HG03097 (cell line): Measurements from ENCODE around the gene VSIG10L2.
"Not testable (repeated sequence)": the region's sequence is repeated elsewhere in the genome, so short reads cannot be mapped to it uniquely, and the experiment has no call there.

Experiments
- ATAC-seq: cut with Tn5 transposase; IDR thresholded peaks from one replicate; pipeline ENCODE4 v1.9.1; 2021; ENCODE audit not compliant: unreplicated experiment, low FRiP score

The VSIG10L2 gene

GRCh38 chr11:125958872-125959400, 13.1 kb downstream of the VSIG10L2 start:
- no peak for ATAC-seq

GRCh38 chr11:125959511-125959910, 13.7 kb downstream of the VSIG10L2 start:
- no peak for ATAC-seq

GRCh38 chr11:125959931-125960330, 14.1 kb downstream of the VSIG10L2 start:
- ATAC-seq = no peak

GRCh38 chr11:125960771-125961170, 14.9 kb downstream of the VSIG10L2 start:
- no peak for ATAC-seq

GRCh38 chr11:125967515-125967914, 21.7 kb downstream of the VSIG10L2 start:
- ATAC-seq = no peak

GRCh38 chr11:125968354-125968753, 22.5 kb downstream of the VSIG10L2 start:
- no peak for ATAC-seq

- ATAC-seq = no peak
These were observed 25.8 kb downstream of the VSIG10L2 start for GRCh38 chr11:125971618-125972017.

GRCh38 chr11:125974284-125974683, 28.4 kb downstream of the VSIG10L2 start:
- ATAC-seq = no peak

GRCh38 chr11:125975634-125976033, 29.8 kb downstream of the VSIG10L2 start:
- ATAC-seq = no peak

GRCh38 chr11:125976156-125976555, 30.3 kb downstream of the VSIG10L2 start:
- ATAC-seq = no peak

- no peak for ATAC-seq
These were observed 31.5 kb downstream of the VSIG10L2 start for GRCh38 chr11:125977333-125977732.

- no peak for ATAC-seq
These were observed 32.4 kb downstream of the VSIG10L2 start for GRCh38 chr11:125978181-125978716.

GRCh38 chr11:125978778-125979407, 33.0 kb downstream of the VSIG10L2 start:
- ATAC-seq = no peak

- ATAC-seq = no peak
These were observed 33.7 kb downstream of the VSIG10L2 start for GRCh38 chr11:125979511-125979910.

- ATAC-seq = no peak
These were observed 34.6 kb downstream of the VSIG10L2 start for GRCh38 chr11:125980436-125980835.

- no peak for ATAC-seq
These were observed 36.5 kb downstream of the VSIG10L2 start for GRCh38 chr11:125982348-125982730.

- ATAC-seq = not testable (repeated sequence)
These were observed 40.1 kb downstream of the VSIG10L2 start for GRCh38 chr11:125985956-125986355.

- ATAC-seq = no peak
These were observed 41.3 kb downstream of the VSIG10L2 start for GRCh38 chr11:125987066-125987641.

GRCh38 chr11:125990244-125990643, 44.4 kb downstream of the VSIG10L2 start:
- no peak for ATAC-seq

- no peak for ATAC-seq
These were observed 47.0 kb downstream of the VSIG10L2 start for GRCh38 chr11:125992893-125993292.

GRCh38 chr11:125994509-125994908, 48.7 kb downstream of the VSIG10L2 start:
- ATAC-seq = no peak

GRCh38 chr11:125995313-125995712, 49.5 kb downstream of the VSIG10L2 start:
- ATAC-seq = no peak
